Measurements from ENCODE around the gene MAPKAPK5.

- TF ChIP-seq EZH2 (IDR thresholded peaks at IDR 0.05; ENCODE audit: borderline replicate concordance, low read depth, low read length, severe bottlenecking) = no peak
- TF ChIP-seq CTCF (IDR thresholded peaks at IDR 0.05; ENCODE audit: borderline replicate concordance, extremely low read depth, low read length, poor library complexity, severe bottlenecking) = no peak
These were observed 34.8 kb upstream of the MAPKAPK5 start for GRCh38 chr12:111807232-111807631.

All from DND-41 (cell line).